GM18517 (cell line): ENCODE results near the gene GPC3.
"Not testable (repeated sequence)": the region's sequence is repeated elsewhere in the genome, so short reads cannot be mapped to it uniquely, and the experiment has no call there.

ENCODE experiments used
- ATAC-seq: cut with Tn5 transposase; IDR thresholded peaks from one replicate; pipeline ENCODE4 v1.9.1; 2021; ENCODE audit warnings: mild to moderate bottlenecking, moderate library complexity; ENCODE audit not compliant: unreplicated experiment

The GPC3 gene

GRCh38 chrX:133535066-133535465 is 450.3 kb downstream of the GPC3 start:
- ATAC-seq: no peak

- ATAC-seq: no peak
Measured at GRCh38 chrX:133534172-133534571, 451.2 kb downstream of the GPC3 start.

GRCh38 chrX:133533249-133533648 is 452.1 kb downstream of the GPC3 start:
- ATAC-seq: no peak

- ATAC-seq: no peak
Measured at GRCh38 chrX:133530960-133531359, 454.4 kb downstream of the GPC3 start.

- ATAC-seq: no peak
Measured at GRCh38 chrX:133529578-133529977, 455.8 kb downstream of the GPC3 start.

- ATAC-seq: no peak
Measured at GRCh38 chrX:133527825-133528224, 457.6 kb downstream of the GPC3 start.

- no peak for ATAC-seq
Measured at GRCh38 chrX:133527415-133527814, 458.0 kb downstream of the GPC3 start.

- not testable (repeated sequence) for ATAC-seq
Measured at GRCh38 chrX:133526773-133527172, 458.6 kb downstream of the GPC3 start.

GRCh38 chrX:133523526-133523925 is 461.9 kb downstream of the GPC3 start:
- no peak for ATAC-seq

- ATAC-seq: no peak
Measured at GRCh38 chrX:133523081-133523487, 462.3 kb downstream of the GPC3 start.

GRCh38 chrX:133516686-133517085 is 468.7 kb downstream of the GPC3 start:
- no peak for ATAC-seq

GRCh38 chrX:133514486-133514885 is 470.9 kb downstream of the GPC3 start:
- no peak for ATAC-seq

- no peak for ATAC-seq
Measured at GRCh38 chrX:133513123-133513522, 472.3 kb downstream of the GPC3 start.

GRCh38 chrX:133511041-133511440 is 474.4 kb downstream of the GPC3 start:
- no peak for ATAC-seq

GRCh38 chrX:133497356-133497755 is 488.0 kb downstream of the GPC3 start:
- no peak for ATAC-seq

GRCh38 chrX:133495464-133496391 is 489.7 kb downstream of the GPC3 start:
- no peak for ATAC-seq

GRCh38 chrX:133493366-133493765 is 492.0 kb downstream of the GPC3 start:
- no peak for ATAC-seq

GRCh38 chrX:133490955-133491354 is 494.4 kb downstream of the GPC3 start:
- ATAC-seq: no peak
